HG03135 (cell line): Measurements from ENCODE around the gene NUP62.

Source experiments
- ATAC-seq: cut with Tn5 transposase; IDR thresholded peaks from one replicate; pipeline ENCODE4 v1.9.1; 2021; ENCODE audit warnings: mild to moderate bottlenecking, moderate library complexity; ENCODE audit not compliant: unreplicated experiment

Gene NUP62

GRCh38 chr19:49882643-49883042 is 46.7 kb downstream of the NUP62 start:
- no peak for ATAC-seq

- no peak for ATAC-seq
These were observed 47.5 kb downstream of the NUP62 start for GRCh38 chr19:49881672-49882394.

- ATAC-seq: no peak
These were observed 48.1 kb downstream of the NUP62 start for GRCh38 chr19:49881186-49881585.

- no peak for ATAC-seq
These were observed 49.0 kb downstream of the NUP62 start for GRCh38 chr19:49880162-49880869.

- ATAC-seq: no peak
These were observed 49.9 kb downstream of the NUP62 start for GRCh38 chr19:49879243-49879963.

- no peak for ATAC-seq
These were observed 50.6 kb downstream of the NUP62 start for GRCh38 chr19:49878744-49879070.

DNA sequence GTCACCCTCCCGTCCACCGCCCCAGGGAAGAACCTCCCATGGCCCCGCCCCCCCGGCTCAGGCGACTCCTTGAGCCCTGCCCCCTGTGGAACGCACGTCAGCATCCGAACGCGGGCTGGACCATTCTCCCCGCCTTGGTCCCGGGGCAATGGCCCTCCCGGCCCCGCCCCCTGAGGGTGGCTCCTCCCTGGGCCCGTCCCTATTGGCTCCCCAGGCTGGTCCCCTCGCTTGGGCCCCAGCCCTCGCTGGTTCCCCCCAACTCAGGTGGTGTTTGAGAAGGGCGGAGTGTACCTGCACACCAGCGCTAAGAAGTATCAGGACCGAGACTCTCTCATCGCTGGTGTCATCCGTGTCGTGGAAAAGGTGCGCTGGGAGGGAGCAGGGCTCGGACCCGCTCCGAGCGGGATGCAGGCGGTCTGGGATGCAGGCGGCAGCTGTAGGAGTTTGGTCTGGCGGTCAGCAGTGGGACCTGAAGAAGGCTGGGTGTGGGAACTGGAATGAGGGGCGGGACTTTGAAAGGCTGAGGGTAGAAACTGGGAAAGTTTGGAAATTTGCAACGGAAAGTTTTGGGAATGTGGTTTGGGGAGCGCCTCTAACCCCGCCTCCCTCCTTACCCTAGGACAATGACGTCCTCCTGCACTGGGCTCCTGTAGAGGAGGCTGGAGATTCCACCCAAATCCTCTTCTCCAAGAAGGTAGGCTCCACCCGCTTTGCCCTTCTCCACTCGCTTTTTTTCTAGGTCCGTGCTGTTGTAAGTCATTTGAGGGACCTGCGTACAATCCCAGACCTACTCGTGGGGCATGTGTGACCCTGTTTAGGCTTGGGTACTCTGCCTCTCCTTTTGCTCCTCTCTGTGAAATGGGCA is 51.2 kb downstream of the NUP62 start:
- peak; percentile 47 for ATAC-seq

GRCh38 chr19:49877020-49877878 is 52.1 kb downstream of the NUP62 start, which contains the start of the genes AKT1S1 and TBC1D17:
Gene AKT1S1, minus strand, starts transcription at chr19:49877355. Its CDS starts 4,060 bp downstream, at chr19:49873295.
Gene TBC1D17, plus strand, starts transcription at chr19:49877702. Its CDS starts 22 bp downstream, at chr19:49877724.
- peak; percentile 61 for ATAC-seq

DNA sequence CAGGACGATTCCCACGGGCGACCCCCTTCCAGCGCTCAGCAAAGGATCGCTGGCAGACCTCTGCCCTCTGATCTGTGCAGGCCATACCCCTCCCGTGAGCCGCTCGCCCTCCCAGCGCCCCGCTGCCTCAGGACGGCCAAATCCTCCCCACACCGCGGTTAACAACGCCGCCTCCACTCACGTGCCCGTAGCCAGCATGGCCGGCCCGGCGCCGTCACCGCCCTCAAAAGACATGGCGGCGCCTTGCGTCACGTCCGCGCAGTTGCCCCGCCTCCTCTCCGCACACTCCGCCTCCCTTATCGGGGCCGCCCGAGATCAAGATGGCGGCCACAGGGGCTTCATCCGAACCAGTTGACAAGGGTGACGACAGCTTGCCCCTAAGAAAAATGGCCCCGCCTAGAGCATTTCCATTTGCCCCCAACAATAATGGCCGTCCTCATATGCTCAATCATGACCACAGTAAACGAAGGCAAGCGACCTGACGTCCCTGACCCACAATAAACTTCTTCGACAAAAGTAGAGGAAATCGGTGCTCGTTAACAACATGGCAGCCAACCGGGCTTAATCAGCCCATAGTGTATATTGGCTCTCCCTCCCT is 52.8 kb downstream of the NUP62 start:
- peak; percentile 41 for ATAC-seq

DNA sequence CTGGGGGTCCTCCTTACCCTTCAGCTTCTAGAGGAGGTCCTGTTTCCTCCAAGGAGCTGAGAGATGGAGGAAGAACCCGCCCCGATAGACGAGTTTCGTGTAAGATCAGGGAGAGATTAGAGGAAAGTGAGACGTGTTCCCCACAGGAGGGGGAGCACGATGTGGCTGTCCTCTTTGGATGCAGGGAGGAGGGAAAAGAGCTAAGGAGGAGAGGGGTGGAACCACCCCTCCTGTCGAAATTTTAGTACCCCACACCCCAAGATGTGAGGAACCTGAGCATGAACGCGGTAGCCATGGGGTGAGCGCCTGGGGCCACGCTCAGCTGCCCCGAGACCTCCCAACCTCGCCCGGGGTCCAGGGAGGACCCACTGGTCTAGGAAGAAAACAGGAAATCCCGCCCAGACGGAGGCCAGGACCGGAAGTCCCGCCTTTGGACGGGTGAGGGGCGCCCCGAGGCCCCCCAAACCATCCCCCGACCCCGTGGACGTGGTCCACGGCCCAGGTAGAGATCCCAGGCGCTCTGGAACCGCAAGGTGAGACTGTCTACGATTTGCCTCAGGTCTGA is 53.4 kb downstream of the NUP62 start:
- no peak for ATAC-seq

DNA sequence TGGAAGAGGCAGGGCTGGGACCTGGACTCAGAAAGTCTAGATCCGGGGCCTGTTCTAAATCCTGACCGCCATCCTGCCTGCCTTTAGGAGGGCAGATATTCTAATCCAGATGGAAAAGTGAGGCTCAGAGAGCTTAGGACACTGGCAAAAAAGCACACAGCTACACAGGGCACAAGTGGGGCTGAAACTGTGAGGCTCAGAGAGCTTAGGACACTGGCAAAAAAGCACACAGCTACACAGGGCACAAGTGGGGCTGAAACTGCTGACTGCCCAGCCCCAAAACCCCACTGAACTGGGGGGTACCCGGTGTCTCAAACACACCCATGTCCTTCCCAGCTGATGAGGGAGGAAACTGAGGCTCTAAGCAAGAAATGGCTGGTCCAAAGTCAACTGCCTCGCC is 54.1 kb downstream of the NUP62 start:
- no peak for ATAC-seq

DNA sequence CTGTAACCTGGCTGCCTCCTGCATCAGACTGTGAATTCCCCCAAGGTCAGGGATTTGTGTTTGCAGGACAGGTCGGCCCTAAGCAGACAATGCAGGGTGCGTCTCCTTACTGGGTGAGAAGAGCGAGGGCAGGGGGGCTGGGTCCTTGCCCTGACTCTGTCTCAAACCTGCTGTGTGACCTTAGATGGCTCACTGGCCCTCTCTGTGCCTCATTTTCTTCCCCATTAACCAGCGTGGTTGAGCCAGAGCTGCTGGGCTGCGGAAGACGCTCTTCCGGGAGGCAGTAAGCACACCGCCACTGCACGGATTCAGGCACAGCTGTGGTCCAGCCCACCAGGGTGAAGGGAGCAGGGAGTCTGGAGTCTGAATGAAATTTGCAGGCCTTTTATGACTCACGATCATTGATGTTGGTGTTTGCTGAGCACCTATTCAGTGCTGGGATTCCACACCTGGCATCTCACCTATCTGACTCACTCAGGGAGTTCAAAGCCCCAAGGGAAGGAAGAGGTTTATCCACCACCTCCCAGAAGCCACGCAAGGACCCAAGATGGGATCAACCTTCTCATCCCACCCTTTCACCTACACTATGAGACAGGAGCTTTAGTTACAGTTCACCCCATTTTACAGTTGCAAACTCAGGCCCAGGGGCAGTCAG is 54.7 kb downstream of the NUP62 start:
- no peak for ATAC-seq

GRCh38 chr19:49873834-49874233 is 55.5 kb downstream of the NUP62 start:
- no peak for ATAC-seq

DNA sequence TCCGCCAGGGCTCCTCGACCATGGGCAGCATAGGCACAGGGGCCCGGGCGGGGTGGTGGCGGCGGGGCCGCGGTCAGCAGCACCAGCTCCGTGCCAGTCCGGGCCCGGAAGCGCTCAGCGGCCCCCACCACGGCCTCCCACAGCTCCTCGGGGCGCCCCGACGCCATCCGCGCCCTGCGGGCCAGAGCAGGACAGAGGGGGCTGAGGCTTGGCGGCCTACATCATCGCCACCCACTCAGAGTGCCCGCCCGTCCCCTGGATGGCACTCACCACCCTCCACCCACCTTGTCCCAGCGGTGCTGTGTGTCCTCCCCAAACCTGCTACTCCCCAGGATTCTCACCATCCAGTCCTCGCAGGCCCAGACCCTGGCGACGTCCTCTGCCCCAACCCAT is 56.2 kb downstream of the NUP62 start:
- ATAC-seq: no peak

GRCh38 chr19:49872245-49873128 is 56.8 kb downstream of the NUP62 start:
- no peak for ATAC-seq

GRCh38 chr19:49871349-49871985 is 57.8 kb downstream of the NUP62 start:
- no peak for ATAC-seq

DNA sequence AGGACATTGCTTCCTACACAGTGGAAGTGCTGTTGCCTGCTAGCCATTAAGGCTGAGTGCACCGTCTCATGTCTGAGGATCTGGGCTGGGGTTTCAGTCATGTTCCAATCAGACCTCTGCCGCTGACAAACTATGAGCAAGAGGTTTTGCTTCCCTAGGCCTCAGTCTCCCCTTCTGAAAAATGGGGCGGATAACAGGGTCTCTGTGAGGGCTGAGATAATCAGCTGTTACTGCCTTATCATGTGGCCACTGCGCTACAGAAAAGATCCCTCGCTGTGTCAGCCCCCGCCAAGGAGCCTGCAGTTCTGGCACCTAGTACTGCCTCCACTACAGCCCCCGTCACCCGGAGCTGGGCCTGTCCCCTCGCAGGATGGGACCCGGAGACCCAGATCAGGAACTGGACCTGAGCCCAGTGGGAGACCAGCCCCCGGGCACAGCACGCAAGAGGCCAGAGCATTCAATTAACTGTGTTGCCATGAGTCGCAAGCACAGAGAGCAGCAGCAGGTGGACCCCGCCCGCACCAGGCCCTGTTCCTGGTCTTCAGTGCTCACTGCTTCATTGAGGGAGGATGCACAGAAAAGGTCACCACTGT is 58.9 kb downstream of the NUP62 start:
- ATAC-seq: no peak
